Activated gamma-delta T cell treated with anti-CD3 and anti-CD28 coated beads, Interleukin-2, amount 50 U/mL, for 16 hours (primary cell): Measurements from ENCODE around the gene RGS3.

Experiments
- DNase-seq: peaks from one replicate; pipeline ENCODE4 v3.0.0-alpha.2; 2020; ENCODE audit warnings: low read depth

Gene RGS3

DNA sequence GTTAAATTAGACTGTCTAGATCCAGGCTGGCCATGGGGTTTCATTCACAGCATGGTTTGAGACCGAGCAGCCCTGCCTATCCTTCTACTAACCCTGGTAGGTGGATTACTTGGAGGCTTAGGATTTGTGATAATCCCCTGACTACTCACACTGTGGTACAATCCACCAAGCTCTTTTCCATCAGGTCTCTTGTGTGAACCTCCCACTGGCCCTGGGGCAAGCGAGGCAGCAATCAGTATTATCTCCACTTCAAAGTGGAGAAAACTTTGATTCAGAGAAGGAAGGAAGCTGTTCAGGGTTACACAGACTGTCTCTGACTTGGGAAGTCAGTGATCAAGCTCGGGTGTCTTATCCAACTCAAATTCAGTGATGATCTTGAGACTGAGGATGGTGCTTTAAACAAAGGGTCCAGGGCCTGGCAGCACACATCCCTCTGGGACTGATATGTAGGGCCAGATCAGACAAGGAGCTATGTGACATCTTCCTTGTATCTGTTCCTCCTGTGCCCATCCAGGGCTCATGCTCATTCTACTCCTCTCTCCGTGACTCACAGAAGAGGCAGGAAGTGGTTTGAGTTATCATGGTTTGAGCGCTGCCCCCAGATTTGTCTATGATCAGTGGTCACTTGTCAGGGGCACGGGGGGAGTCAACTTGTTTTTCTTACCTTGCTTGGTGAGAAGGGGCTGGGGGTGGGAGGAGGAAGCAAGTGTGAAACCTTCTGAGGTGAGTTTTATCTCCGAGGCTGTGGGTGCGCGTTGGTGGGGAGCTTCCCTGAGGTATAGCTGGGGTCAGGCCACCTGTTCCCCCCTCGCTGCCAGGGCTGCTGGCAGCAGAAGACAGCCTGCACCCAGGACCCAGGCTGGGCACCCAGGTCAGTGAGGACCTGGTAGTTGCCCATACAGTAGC is 48.6 kb downstream of the RGS3 start:
- DNase-seq, result peak; percentile 84

DNA sequence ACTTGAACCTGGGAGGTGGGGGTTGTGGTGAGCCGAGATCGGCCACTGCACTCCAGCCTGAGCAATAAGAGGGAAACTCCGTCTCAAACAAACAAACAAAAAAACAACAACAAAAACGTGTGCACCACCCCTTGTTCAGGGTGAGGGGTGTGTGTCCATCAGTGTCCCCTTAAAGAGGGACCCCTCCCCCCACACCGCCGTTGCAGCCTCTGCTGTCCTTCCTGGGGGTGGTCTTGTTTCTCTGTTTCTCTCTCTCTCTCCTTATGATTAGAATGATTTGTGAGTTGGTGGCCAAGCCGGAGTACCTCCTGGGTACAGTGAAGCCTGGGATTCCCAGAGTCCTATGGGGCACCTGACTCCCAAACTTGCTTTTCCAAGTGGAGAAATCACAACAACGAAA is 49.6 kb downstream of the RGS3 start:
- no peak for DNase-seq

DNA sequence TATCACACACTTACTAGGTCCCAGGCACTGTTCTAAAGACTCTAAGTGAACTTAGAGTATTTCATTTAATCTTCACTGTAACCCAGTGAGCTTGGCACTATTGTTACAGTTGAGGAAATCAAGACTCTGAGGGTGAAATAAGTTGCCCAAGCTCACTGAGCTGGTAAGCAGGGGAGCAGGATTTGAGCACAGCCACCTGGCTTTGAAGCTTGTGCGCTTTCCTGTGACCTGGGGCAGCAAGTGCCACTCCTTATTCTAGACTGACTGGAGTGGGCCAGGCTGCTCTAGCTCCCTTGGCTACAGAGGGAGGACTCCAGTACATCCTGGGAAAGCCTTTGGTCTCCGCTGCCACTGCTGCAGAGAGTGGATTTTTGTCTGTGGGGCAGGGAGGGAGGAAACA is 50.0 kb downstream of the RGS3 start:
- DNase-seq, result no peak

DNA sequence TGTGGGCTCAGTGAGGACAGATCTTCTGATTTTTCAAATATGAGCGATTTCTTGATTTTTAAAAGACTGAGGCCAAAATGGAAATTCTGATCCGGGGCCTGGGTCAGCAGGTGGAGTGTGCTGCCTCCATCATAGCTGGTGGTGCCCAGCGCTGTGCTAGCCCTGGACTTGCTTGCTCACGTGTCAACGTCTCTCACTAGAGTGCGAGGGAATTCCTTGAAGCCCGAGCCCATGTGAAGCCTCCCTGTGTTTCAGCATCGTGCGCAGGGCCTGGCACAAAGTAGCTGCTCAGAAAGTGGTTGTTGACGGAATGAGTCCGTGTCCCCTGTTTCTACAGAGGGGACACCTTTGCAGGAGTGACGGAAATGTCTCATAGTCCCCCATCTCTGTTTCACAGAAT is 50.5 kb downstream of the RGS3 start:
- no peak for DNase-seq

DNA sequence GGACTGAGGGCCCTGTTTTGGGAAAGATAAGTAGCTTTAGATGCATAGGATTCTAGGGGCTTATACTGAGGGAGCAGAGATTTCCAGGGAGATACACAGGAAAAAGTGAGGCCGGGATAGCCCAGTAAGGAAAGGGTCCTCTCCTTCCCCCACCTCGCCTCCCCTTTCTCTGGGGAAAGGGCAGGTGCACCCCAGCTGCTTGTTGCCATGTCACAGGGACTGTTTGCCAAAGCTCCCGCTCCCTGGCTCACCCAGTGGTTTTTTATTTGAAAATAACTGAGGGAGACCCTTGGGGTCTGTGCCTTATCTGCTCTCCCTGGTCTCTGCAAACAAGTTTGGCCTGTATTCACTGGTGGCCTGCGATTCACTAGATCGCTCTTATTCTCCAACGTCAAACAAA is 51.2 kb downstream of the RGS3 start:
- no peak for DNase-seq

DNA sequence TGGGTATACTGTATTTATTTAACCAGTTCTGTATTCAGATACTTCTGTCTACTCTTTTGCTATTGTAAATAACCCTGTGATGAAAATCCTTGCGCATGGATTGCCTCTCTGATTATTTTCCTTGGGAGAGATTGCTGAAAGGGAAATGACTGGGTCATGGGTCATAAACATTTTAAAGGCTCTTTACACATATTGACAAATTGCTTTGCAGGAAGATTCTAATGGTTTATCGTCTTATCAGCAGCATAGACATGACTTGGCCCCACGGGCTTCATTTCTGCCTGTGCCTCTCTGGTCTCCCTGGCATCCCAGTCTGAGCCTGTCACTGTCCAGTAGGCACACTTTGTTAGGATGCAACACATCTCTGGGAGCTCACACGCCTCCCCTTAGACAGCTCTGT is 52.3 kb downstream of the RGS3 start:
- DNase-seq, result no peak

DNA sequence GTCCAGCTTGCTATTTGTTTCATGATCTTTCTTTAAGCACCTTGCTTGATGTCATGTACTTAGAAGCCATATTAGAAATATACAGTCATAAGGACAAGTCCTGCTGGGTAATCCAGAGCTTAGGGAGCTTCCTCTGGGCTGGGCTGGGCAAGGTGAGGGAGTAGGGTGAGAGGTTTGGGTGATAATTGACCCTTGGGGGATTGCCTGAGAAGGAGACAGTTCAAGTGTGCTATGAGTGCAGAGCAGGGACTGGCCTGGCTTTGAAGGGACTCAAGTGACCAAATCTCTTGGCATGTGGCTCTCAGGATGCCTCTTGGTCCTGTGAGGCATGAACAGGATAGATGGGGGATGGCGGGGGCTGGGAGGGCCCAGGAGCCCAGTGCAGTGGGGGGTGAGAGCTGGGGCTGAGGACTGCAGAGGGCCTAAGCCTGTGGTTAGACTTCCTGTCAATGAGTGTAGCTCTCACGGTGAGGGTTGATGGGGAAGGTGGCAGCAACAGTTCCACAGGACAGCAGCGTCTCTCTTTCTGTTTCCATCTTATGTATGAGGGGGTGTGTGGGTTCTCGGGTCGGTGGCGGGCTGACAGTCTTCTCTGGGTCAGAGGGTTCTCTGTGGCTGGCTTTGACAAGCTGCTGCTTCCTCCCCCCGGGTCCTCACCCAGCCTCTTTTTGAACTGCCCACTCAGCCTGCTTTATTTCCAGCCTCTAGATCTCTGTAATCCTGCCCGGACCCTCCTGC is 53.5 kb downstream of the RGS3 start:
- peak; percentile 71 for DNase-seq

DNA sequence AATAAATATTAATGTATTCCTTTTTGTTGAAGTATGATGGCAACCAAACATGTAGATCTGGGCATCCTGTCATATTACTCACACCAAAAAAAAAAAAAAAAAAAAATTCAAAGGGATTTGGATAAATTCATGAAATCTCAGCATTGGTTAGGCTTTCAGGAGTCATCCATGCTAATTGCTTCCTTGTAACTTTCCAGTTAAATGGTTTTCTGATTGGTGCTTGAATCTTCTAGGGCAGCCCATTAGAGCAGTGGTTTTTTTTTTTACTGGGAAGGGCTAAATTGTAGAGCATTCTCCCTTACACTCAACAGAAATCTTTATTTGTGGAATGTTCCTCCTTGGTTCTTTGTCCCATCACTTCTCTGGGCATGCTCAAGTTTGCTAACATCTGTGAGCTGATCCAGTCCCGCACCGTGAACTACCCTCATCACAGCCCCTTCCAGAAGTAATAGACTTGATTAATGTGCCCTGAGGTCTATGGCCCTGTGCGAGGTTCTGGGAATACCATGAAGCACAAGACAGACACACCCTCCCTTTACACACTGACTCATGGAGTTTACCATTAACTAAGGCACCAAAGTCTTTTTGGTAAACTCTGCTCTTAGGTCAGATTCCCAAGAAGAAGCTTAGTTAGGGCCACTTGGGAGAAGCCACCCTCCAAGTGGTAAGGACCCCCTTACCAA is 56.0 kb downstream of the RGS3 start:
- no peak for DNase-seq

DNA sequence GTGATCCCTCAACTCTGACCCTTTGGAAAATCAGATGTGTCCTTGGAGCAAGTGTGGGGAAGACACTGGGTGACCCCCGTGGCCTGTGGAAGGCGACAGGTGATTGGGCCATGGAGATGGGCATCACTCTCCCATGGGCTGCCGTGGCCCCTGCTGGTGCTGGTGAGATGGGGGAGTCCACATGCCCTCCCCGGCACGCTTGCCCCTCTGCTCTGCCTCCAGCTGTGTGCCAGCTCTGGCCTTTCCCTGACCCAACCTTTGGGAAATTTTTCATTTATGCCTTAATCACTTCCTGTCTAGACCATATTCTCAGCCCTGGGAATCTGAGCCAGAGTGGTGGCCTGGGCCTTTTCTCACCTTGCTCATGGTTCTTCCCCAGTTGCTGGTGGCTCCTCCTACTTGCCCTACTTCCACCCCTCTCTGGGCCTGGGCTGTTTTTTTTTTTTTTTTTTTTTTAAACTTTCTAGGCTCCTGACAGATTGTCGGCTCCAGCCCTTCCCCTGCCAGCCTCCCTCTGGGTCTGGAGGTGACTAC is 56.6 kb downstream of the RGS3 start:
- peak; percentile 51 for DNase-seq

DNA sequence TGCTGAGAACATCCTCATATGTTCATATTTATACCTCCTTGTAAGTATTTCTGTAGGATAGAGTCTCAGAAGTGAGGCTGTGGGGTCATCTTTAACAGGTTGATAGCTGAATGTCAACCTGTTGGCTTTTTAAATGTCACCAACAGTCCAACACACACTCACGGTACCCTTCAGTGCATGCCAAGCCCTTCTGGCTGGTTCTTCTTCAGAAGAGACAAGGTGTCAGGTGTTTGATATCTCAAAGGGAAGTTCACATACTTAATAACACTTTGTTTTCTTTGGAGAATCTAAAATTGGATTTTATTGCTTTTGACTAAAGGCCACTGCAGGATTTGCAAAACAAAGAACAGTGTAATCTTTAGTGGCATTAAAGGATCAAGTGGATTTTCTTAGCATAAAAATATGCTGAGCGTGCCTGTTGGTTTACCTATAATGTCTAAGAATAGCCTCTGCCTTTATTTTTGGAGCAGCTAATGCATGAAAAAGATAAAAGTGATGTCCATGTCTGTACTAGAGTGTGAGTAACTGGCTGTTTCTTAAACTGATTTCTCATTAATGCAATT is 58.2 kb downstream of the RGS3 start:
- no peak for DNase-seq

DNA sequence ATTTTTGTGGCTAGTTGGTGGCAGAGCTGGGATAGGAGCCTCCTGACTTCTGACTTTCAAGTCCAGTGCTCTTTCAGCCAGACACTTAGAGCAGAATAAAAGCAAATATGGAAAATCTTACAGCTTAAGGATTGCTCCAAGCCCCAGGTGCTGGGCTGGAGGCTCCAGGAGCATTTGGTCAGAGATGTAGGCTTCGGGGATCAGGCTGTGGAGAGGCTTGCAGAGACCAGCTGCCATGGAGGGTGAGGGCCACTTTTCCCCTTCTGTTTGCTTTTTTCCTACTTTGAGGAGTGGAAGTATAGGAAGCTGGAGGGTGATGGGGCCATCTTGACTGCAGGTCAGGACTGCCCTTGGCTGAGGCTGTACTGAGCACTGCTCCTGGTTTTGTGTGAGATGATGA is 58.9 kb downstream of the RGS3 start:
- DNase-seq, result no peak

DNA sequence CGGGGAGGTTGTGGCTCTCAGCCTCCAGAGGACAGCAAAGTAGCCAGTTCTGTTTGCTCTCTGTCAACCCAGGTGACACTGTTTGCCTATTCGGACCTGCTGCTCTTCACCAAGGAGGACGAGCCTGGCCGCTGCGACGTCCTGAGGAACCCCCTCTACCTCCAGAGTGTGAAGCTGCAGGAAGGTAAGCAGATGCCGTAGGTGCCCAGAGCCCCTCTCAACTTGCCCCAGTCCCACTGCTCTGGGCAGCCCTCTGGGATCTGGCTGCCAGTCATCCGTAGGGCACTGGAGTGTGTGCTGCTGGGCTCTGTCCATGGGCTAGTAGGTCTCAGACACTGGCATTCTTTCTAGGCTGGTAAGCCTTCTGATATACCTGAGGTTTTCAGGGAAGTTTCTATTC is 59.3 kb downstream of the RGS3 start:
- DNase-seq, result no peak

DNA sequence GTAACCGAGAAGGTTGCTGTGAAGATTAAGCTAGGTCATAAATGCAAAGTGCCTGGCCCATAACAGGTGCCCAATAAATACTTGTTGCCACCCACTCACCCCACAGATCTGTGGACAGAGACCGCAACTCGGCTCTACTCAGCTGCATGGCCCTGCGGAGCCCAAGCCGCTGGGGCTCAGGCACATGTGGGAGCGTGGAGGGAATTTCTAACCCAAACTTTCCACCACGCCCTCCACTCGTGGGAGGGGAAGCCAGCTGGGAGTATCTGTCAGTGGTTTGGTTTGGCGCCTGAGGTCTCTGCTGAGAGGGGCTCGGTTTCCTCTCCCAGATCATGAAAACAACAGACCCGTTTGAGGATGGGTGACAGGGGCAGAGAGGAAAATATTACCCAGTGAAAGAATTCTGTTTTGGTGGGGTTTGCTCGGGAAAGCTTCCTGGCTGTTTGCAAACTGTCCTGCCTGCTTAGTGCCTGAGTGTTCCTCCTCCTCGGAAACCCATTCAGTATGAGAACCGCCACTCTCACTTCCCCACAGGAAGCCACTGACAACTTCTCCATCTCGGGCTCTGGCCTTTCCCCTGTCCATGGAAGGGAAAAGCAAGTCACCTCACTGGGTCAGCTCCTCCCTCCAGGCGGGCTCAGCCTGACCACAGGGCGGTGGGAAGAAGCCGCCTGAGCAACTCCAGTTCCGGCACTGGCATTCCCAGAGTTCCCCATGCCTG is 60.1 kb downstream of the RGS3 start:
- DNase-seq, result peak; percentile 67

DNA sequence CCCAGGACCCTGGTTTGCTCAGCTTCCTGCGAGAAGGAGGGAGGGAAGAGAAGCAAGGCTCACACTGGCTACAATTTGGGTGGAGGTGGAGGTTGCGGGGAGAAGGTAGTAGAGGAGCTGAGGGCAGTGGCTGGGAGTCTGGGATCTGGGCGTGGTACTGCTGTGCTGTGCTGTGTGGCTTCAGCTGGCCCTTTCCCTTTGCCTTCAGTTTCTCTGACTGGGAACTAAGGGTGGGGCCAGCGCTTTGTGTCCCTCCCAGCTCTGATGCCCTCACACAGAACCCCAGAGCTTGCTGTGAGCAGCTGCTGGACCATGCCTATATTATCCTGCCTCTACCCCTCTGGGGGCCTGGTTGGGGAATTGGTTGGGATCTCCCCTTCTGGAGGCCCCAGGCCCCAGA is 60.9 kb downstream of the RGS3 start:
- no peak for DNase-seq

DNA sequence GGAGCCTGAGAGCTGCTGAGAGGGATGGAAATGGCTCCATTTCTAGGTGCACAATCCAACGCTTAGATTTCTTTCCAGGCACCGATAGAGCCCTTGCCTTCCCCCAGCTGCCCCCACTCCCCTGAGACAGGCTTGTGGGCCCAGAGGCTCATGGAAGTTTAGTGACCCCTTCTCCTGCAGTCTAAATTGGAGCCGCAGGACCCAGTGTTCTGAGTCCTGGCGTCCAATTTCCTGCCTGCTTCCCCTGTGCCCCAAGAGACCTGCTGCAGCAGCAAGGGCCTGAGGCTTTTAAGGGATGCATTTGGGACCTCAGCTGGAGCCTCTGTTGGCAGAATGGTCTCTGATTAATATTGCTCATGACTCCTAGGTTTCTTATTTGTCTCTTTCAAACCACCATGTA is 61.7 kb downstream of the RGS3 start:
- DNase-seq, result no peak

DNA sequence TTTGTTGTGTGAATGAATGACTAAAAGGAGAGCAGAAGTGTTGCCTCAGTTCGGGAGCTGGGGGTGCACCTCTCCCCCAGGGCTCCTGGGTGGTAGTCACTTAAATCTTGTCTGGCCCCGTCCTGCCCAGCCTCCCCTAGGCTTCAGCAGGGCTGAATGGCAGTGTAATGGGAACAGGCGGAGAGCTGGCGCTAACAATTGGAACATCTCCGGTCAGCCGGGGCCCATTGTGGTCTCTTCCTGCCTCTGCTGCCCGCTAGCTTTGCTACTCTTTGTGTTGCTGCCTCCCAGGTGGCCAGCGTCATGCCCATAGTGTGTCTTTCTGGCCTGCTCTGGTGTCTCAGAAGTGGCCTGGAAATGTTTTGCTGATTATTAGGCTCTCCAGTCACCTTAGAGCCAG is 62.3 kb downstream of the RGS3 start:
- no peak for DNase-seq

DNA sequence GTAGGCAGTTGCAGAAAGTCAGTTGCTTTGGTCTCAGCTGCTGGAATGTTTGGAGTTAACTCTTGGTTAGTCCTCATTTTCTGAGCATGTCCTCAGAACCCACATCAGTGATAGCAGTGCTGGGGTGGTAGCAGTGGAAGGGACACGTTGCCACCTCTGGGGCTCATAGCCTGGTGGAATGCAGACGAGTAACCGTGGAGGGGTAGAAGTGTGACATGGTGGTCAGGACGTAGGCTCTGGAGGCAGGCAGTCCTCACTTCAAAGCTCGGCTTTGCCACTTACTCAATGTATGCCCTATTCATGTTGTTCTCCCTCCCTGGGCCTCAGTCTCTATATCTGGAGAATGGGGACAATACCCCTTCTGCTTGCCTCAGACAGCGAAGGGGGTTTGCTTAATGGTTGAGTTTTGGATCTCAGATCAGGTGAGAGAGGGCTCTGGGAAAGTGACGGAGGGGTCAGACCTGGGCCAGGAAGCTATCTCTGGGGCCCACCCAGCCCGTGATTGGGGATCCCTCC is 62.8 kb downstream of the RGS3 start:
- DNase-seq, result no peak

DNA sequence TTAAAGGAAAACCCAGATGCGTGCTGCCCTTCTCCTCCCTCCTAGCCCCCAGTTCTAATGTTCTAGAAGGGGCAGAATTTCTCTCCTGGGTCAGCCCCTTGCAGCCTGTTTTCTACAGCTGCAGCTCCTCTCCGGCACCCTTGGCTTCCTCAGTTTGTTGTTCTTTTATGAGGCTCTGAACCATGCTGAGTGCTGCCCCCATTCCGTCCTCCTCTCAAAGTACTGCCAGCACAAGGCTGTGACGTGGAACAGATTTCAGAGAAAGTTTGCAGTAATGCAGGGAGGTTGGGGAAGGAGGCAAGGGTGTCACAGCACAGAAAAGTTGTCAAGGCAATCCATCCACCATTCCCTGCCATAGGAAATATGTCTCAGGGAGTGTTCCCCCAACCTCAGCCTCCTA is 63.3 kb downstream of the RGS3 start:
- DNase-seq, result no peak

DNA sequence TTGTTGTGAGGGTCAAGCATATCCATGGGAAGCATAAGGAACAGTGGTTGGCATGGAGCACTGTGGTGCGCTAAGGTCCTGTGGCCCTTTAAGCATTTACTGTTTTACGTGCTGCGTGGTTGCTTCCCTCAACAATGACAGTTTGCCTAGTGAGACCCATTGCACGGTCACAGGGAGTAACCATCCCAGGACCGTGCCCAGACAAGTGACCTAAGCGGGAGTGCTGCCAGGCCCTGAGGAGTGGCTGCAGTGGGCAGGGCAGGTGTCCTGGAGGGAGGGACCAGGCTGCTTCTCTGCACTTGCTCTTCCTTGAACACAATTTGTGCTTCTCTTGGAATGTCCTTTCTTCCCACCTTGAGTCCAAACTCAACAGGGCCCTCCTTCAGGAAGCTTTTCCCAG is 64.6 kb downstream of the RGS3 start:
- DNase-seq, result no peak

DNA sequence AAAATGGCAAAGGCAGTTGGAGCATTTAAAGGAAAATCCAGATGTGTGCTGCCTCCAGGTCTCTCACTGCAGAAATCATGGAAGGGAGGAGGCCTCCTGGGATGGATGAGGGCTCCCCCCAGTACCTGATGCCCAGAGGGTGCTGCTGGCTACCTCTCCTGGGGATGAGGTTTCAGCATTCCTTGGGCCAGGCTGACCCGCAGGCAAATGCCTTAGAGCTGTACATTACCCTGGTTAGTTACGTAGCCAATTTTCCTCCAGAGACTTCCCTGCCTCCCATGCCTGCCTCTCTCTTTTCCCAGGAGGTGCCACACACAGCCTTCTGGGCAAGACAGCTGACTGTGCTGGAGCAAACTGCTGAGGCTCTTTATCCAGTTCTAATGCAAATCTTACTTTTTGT is 65.3 kb downstream of the RGS3 start:
- DNase-seq, result no peak

DNA sequence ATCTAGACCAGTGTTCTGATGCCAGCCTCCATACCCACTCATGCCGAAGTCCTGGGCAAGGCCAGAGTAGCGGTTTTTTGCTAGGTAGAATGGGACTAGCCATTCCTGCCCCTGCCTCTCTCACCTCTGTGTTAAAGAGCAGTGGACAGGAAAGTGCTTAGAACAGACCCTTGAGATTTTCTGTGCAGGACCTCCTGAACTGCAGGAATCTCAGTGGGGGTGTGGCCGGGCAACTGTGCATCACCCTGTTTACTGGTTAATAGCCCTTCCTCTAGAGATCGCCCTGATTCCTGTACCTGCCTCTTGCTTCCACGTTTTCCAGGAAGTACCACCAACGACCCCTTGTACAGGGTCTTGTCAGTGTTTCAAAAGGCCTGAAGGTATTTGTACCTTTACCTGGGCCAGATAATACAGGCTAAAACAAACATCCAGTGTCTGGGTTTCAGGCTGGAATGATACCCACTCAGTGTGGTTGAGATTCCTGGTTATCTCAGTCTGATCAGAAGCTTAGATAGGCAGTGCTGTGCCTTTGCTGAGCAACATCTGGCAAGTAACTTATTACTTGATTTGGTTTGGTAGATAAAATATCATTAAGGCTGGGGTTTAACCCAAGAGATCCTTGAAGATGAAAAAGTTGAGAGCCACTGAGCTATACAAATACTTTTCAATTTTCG is 65.9 kb downstream of the RGS3 start:
- DNase-seq, result no peak
